Suprapubic skin (tissue), 4 donors: ENCODE data around the gene KBTBD13.

ENCODE experiments used
- EP300 ChIP-seq: sonication (generic); formaldehyde crosslinking; IDR thresholded peaks from one replicate; pipeline ENCODE4 v1.6.1; 2017; ENCODE audit warnings: antibody characterized with exemption
- POLR2AphosphoS5 ChIP-seq, 3 donors: sonication (generic); formaldehyde crosslinking; IDR thresholded peaks; one replicate each; pipeline ENCODE4 v1.6.1; 2017; ENCODE audit warnings: antibody characterized with exemption in 3 of 3
- TF ChIP-seq, protein P1 (sequence below), 2 donors: fragments of 200-600 bp in 1 of 2; fragments of 450-650 bp in 1 of 2; sonication (generic) in 1 of 2; IDR thresholded peaks; one replicate each; pipeline ENCODE4 v1.5.1; 2016 to 2019; ENCODE audit warnings: antibody characterized with exemption in 2 of 2, mild to moderate bottlenecking in 1 of 2, moderate library complexity in 1 of 2

DNA sequence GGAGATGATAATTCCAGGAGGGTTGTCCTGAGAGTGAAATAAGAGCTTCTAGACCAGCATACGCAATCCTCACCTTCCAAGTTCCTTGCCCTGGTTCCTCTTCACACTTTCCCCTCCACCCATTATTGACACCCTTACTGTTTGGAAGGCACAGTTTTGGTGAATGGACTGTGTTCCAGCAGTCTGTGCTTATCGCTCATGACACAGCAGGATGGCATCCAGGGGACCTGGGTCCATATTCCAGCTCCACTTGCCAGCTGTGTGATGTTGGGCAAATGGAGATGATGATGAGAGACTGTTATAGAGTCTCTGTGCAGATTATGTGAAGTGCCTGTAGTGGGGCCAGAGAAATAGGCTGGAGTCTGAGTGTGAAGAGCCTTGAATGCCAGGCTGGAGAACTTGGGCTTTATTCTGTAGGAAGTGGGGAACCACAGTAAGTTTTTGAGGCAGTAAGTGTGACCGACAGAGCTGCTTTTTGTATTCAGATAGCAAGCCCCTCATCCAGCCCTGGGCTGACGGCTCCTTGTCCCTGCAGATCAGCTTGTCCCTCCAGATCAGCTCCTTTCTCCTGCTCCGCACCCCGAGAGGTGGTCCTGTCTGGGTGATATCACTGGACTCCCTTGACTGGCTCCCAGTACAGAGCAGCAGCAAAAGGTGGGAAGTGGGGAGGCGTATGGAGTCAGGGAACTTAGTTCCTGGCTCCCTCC is 8.1 kb downstream of the KBTBD13 start:
- TF ChIP-seq POLR2AphosphoS5 (IDR thresholded peaks at IDR 0.05) (no peak), EP300 (no peak)
- TF ChIP-seq, protein P1, sequence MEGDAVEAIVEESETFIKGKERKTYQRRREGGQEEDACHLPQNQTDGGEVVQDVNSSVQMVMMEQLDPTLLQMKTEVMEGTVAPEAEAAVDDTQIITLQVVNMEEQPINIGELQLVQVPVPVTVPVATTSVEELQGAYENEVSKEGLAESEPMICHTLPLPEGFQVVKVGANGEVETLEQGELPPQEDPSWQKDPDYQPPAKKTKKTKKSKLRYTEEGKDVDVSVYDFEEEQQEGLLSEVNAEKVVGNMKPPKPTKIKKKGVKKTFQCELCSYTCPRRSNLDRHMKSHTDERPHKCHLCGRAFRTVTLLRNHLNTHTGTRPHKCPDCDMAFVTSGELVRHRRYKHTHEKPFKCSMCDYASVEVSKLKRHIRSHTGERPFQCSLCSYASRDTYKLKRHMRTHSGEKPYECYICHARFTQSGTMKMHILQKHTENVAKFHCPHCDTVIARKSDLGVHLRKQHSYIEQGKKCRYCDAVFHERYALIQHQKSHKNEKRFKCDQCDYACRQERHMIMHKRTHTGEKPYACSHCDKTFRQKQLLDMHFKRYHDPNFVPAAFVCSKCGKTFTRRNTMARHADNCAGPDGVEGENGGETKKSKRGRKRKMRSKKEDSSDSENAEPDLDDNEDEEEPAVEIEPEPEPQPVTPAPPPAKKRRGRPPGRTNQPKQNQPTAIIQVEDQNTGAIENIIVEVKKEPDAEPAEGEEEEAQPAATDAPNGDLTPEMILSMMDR (IDR thresholded peaks at IDR 0.05): no peak
